Transverse colon (tissue), 4 donors: Measurements from ENCODE around the gene CNTNAP2. TPM values are rescaled to one million over a fixed set of nuclear protein-coding genes. Genes with fewer than 3 reads are reported as not detected.

Experiments
- DNase-seq: peaks from one replicate; pipeline ENCODE4 v3.0.0-alpha.2; 2019
- H3K27ac ChIP-seq, 4 donors: fragments of 200-600 bp; sonication (generic); 2 replicates each; pipeline ENCODE4 v1.5.1; 2016 to 2018; ENCODE audit warnings: inconsistent platforms in 4 of 4
- H3K27me3 ChIP-seq: fragments of 200-600 bp; sonication (generic); 2 replicates; pipeline ENCODE4 v1.5.1; 2017; ENCODE audit warnings: inconsistent platforms
- H3K36me3 ChIP-seq, 4 donors: fragments of 200-600 bp; sonication (generic); 2 replicates each; pipeline ENCODE4 v1.5.1; 2017 to 2019; ENCODE audit warnings: inconsistent platforms in 4 of 4
- H3K4me1 ChIP-seq, 4 donors: fragments of 200-600 bp; sonication (generic); 2 replicates each; pipeline ENCODE4 v1.5.1; 2017 to 2020; ENCODE audit warnings: inconsistent platforms in 4 of 4
- H3K4me3 ChIP-seq, 4 donors: fragments of 200-600 bp; sonication (generic); 1 replicate in 1 of 4; 2 replicates in 3 of 4; pipeline versions ENCODE4 v1.5.1 to v1.6.1; 2017 to 2019; ENCODE audit warnings: inconsistent platforms in 4 of 4
- H3K9me3 ChIP-seq, 2 donors: fragments of 200-600 bp; sonication (generic); 2 replicates each; pipeline ENCODE4 v1.5.1; 2017 to 2019; ENCODE audit warnings: inconsistent platforms in 2 of 2
- EP300 ChIP-seq: sonication (generic); formaldehyde crosslinking; IDR thresholded peaks from one replicate; pipeline ENCODE4 v1.6.1; 2017; ENCODE audit warnings: antibody characterized with exemption, low read depth
- POLR2A ChIP-seq: fragments of 450-650 bp; IDR thresholded peaks from one replicate; pipeline ENCODE4 v1.6.1; 2016; ENCODE audit warnings: antibody characterized with exemption, mild to moderate bottlenecking, moderate library complexity
- POLR2AphosphoS5 ChIP-seq, 3 donors: sonication (generic); formaldehyde crosslinking; IDR thresholded peaks; one replicate each; pipeline ENCODE4 v1.6.1; 2016; ENCODE audit warnings: antibody characterized with exemption in 3 of 3
- WGBS, 2 donors: methylation state at CpG; one replicate each; pipeline ENCODE4 v1.1.5; 2018; ENCODE audit warnings: low coverage in 1 of 2; 5-methylcytosine and 5-hydroxymethylcytosine counted together
- in situ Hi-C, 4 donors: fragments of 200-750 bp; cut with MboI; loops; one replicate each; pipeline versions ENCODE4 v1.15.0 to v1.15.1; 2017; ENCODE audit warnings: low sequenced_read_pairs in 3 of 4, low pct_ligation_motif_present in 1 of 4, low pct_unique_long_range_greater_than_20kb in 1 of 4
- intact Hi-C: fragments of 100-400 bp; cut with DNase I; formaldehyde crosslinking; loops from one replicate; pipeline ENCODE4 v1.15.1; 2023; ENCODE audit warnings: low total_unique reads
- total RNA-seq, 4 donors: library from RNA; depleted of rRNA; stranded (reverse); fragments of >200 nt; gene quantifications; one replicate each; pipeline ENCODE4 v1.1.0, GENCODE V29; 2016
- TF ChIP-seq, protein P1 (sequence below), 5 experiments: fragments of 200-600 bp in 3 of 5; fragments of 450-650 bp in 2 of 5; sonication (generic) in 3 of 5; IDR thresholded peaks; 1 replicate in 2 of 5; 2 replicates in 3 of 5; pipeline ENCODE4 v1.5.1; 2016 to 2017; ENCODE audit warnings: antibody characterized with exemption in 5 of 5, inconsistent platforms in 3 of 5, mild to moderate bottlenecking in 2 of 5, moderate library complexity in 1 of 5

Gene CNTNAP2
- total RNA-seq, 4 donors from 2014 or later, result 0.60 to 2.9 (median 2.4) TPM

DNA sequence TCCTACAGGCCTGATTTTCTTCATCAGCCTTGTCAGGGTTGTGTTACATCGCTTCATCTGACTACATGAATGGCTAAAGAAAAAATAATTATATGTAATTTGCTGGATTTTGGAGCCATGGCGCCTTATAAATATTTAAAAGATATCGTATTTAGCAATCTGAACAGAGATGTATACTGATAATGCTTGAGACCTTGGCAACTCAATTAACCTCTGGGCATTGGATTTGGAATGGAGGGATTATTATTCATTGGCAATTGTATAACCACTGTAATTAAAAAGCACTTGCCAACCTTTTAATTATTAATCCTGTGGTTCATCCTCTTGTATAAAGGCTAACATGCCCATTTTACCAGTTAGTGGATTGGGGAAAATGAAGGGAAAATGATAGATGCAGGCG, 745.1 kb downstream of the CNTNAP2 start:
- no peak for DNase-seq
- peaks cover 0 to 7% of the 10 kb centered on the region in 2 donors for H3K9me3 ChIP-seq
- WGBS, 2 donors, result 82 to 84% methylated on average over 4 of the region's 4 CpGs
- no peak overlapping the region for H3K27ac ChIP-seq
- in situ Hi-C loops, result no loop called here
- no peak for TF ChIP-seq POLR2AphosphoS5 (IDR thresholded peaks at IDR 0.05)
- TF ChIP-seq, protein P1, sequence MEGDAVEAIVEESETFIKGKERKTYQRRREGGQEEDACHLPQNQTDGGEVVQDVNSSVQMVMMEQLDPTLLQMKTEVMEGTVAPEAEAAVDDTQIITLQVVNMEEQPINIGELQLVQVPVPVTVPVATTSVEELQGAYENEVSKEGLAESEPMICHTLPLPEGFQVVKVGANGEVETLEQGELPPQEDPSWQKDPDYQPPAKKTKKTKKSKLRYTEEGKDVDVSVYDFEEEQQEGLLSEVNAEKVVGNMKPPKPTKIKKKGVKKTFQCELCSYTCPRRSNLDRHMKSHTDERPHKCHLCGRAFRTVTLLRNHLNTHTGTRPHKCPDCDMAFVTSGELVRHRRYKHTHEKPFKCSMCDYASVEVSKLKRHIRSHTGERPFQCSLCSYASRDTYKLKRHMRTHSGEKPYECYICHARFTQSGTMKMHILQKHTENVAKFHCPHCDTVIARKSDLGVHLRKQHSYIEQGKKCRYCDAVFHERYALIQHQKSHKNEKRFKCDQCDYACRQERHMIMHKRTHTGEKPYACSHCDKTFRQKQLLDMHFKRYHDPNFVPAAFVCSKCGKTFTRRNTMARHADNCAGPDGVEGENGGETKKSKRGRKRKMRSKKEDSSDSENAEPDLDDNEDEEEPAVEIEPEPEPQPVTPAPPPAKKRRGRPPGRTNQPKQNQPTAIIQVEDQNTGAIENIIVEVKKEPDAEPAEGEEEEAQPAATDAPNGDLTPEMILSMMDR (IDR thresholded peaks at IDR 0.05), result no peak
- no peak for TF ChIP-seq EP300
- TF ChIP-seq POLR2A, result no peak
- H3K36me3 ChIP-seq, result no peaks in the 10 kb centered on the region
- no peaks in the 10 kb centered on the region for H3K4me1 ChIP-seq
- H3K27me3 ChIP-seq, result no peaks in the 10 kb centered on the region
- no peak overlapping the region for H3K4me3 ChIP-seq
- intact Hi-C loops, result no loop called here

DNA sequence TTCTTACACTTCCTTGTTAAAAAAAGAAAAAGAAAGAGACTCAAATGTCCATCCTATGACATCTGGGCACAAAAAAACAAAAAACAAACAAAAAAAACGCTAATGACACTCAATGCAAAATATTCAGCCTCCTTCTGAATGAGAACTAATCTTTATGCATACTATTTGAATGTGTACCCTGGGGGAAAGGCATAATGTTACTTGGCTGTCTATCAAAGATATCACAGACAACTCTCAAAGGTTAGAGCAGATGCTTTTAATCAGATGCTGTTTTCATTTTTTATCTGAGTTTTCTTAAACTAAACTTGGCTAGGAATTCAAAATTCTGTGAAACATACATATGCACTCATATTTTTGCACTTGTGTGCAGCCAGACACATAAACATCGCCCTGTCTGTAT, 745.8 kb downstream of the CNTNAP2 start:
- no peak for DNase-seq
- WGBS, 2 donors, result 14 to 53% methylated on average over 1 to 2 of the region's 2 CpGs
- Histone ChIP-seq H3K27me3 (no peaks in the 10 kb centered on the region), H3K9me3 (peaks cover 0 to 7% of the 10 kb centered on the region in 2 donors), H3K36me3 (no peaks in the 10 kb centered on the region), H3K27ac (no peak overlapping the region), H3K4me3 (no peak overlapping the region), H3K4me1 (no peaks in the 10 kb centered on the region)
- TF ChIP-seq POLR2A (no peak), EP300 (no peak)
- in situ Hi-C loops, result no loop called here
- intact Hi-C loops, result no loop called here

DNA sequence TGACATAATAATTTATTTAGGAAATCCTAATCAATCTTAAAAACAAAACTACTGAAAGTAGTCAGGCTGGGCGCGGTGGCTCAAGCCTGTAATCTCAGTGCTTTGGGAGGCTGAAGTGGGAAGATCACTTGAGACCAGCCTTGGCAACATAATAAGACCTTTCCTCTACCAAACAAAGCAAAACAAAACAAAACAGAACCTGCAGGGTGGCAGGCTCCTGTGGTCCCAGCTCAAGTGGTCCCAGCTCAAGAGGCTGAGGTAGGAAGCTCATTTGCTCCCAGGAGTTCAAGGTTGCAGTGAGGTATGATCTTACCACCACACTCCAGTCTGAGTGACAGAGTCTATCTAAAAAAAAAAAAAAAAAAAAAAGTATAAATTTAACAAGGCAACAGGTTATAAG, 748.0 kb downstream of the CNTNAP2 start:
- WGBS, 2 donors, result 87 to 100% methylated on average over 2 of the region's 2 CpGs

DNA sequence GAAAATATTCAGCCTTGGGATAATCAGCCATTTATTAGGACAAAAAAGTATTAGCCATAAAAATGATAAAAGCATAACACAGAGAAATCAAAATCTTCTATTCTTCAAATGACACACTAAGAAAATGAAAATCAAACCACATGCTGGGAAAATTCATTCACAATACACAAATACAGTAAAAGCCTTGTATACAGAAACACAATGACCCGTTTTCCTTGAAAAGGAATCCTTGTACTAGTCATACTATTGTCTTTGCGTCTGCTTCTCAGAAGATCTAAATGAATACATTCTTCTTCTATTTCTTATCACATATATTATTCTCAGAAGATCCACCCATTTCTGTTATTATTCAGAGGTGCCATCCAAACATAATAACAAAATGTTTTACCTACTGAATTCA, 749.1 kb downstream of the CNTNAP2 start:
- H3K36me3 ChIP-seq, result no peaks in the 10 kb centered on the region
- peaks cover 0 to 7% of the 10 kb centered on the region in 2 donors for H3K9me3 ChIP-seq
- 78 to 81% methylated on average over 2 of the region's 2 CpGs for whole genome bisulfite sequencing, 2 donors
- no peaks in the 10 kb centered on the region for H3K4me1 ChIP-seq
- no peaks in the 10 kb centered on the region for H3K27me3 ChIP-seq
- in situ Hi-C loops (no loop called here), intact Hi-C loops (no loop called here)
- no peak for TF ChIP-seq POLR2A
- TF ChIP-seq, protein P1 (IDR thresholded peaks at IDR 0.05), result no peak
- no peak for TF ChIP-seq EP300
- TF ChIP-seq POLR2AphosphoS5 (IDR thresholded peaks at IDR 0.05), result no peak
- no peak for DNase-seq
- no peak overlapping the region for H3K4me3 ChIP-seq
- H3K27ac ChIP-seq, result no peak overlapping the region

More for the DNA sequence above, 748.0 kb downstream of the CNTNAP2 start:
- no peaks in the 10 kb centered on the region for H3K4me1 ChIP-seq
- no peaks in the 10 kb centered on the region for H3K27me3 ChIP-seq
- intact Hi-C loops (no loop called here), in situ Hi-C loops (no loop called here)
- H3K9me3 ChIP-seq, result peaks cover 0 to 7% of the 10 kb centered on the region in 2 donors
- no peak overlapping the region for H3K4me3 ChIP-seq
- no peak for DNase-seq
- H3K36me3 ChIP-seq, result no peaks in the 10 kb centered on the region
- TF ChIP-seq EP300 (no peak), POLR2A (no peak), POLR2AphosphoS5 (IDR thresholded peaks at IDR 0.05) (no peak)
- no peak overlapping the region for H3K27ac ChIP-seq

DNA sequence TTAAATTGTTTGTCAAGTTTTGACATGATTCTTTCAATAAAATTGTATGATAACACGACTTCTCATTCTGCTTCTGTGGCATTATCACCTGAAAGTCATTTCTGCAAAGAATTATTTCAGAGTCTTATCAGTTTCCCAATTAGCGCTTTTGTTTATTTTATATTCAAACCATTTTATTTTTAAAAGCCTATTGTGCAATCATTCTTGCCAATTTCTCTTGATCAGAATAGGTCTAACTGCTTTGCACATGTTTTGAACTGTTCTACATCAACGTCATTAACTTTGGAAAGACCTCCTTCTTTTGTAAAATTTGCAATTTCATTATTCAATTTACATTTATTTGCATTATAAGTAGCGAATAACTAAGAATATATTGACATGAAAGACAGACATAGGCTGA, 758.1 kb downstream of the CNTNAP2 start:
- no peak for TF ChIP-seq POLR2AphosphoS5 (IDR thresholded peaks at IDR 0.05)
- no peak for TF ChIP-seq POLR2A
- TF ChIP-seq, protein P1 (IDR thresholded peaks at IDR 0.05), result no peak
- no peak for TF ChIP-seq EP300
- Histone ChIP-seq H3K9me3 (no peaks in the 10 kb centered on the region), H3K4me3 (no peak overlapping the region), H3K36me3 (no peaks in the 10 kb centered on the region), H3K27me3 (no peaks in the 10 kb centered on the region), H3K4me1 (no peaks in the 10 kb centered on the region), H3K27ac (no peak overlapping the region)
- no peak for DNase-seq
- WGBS, 2 donors, result 47 to 60% methylated on average over 4 of the region's 4 CpGs
- intact Hi-C loops (no loop called here), in situ Hi-C loops (no loop called here)
